GM15510 (cell line): ENCODE results near the gene KDM7A.

Experiments
- POLR2A ChIP-seq: IDR thresholded peaks from 3 replicates; pipeline ENCODE4 v1.6.1; 2011; ENCODE audit warnings: borderline replicate concordance; ENCODE audit not compliant: insufficient read length; ENCODE audit errors: extremely low read depth

Gene KDM7A

DNA sequence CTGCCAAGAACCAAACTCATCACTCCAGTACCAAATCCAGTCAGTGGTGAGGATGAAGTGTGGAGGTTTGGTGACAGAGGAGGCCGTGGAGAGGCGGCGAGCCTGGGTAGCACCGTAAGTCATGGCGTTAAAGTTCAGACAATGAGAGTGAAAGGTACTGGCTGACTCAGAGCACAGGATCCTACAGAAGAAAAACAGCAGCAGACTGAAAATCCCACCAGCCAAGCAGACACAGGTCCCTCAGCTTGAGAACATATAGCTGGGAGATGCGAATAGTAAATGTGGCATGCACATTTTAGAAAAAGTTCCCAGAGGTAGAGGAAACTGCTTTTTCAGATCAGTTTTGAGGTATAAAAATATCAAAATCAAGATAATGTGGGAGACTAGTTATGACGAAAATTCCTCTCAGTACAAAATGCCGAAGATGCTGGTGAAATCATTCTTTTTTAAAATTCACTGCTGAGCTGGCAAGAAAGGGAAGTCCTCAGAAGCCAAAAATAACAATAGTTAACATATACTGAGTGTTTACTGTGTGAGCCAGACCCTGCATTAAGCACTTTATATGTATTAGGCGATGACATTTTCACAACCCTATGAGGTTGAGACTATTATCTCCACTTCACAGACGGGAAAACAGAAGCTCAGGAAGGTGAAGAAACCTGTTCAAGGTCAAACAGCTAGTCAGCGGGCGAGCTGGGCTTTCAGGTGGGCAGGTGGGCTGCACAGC, 135.0 kb downstream of the KDM7A start:
- no peak for TF ChIP-seq POLR2A

DNA sequence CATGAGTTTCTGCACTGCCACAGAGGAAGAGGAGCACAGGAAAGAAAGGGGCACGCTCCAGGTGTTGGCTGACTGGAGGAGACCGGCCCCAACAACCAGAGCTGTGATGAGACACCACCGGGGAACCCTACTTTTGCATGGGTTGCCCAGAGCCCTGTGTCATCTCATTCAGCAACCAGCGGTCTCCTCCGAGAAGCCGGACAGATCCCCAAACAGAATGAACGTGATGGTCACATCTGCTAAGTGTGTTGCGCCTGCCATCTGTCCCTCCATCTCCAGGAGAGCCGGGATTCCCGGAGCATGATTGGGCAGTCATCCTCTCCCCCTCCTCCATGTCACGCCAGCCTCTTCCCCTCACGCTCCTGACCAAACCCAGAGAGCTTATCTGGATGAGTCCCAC, 136.9 kb downstream of the KDM7A start:
- no peak for TF ChIP-seq POLR2A

DNA sequence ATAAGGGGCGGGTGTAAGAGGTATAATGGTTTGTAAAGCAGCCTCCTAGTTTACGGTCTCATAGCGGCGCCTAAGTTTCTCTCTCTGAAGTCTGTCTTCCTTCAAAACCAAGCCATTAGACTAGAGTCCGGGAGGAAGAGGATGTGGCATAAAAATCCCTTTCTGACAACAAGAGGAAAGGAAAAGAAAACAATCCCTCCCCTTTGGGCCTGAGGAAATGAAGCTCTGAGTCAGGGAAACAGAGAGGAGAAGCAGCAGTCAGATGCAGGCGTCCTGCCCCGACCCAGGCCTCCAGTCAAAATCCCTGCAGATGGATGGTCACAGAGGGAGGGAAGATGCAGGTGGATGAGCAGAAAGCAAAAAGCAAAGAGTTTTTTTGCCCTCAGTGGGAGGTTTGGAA, 137.7 kb downstream of the KDM7A start:
- TF ChIP-seq POLR2A = no peak

DNA sequence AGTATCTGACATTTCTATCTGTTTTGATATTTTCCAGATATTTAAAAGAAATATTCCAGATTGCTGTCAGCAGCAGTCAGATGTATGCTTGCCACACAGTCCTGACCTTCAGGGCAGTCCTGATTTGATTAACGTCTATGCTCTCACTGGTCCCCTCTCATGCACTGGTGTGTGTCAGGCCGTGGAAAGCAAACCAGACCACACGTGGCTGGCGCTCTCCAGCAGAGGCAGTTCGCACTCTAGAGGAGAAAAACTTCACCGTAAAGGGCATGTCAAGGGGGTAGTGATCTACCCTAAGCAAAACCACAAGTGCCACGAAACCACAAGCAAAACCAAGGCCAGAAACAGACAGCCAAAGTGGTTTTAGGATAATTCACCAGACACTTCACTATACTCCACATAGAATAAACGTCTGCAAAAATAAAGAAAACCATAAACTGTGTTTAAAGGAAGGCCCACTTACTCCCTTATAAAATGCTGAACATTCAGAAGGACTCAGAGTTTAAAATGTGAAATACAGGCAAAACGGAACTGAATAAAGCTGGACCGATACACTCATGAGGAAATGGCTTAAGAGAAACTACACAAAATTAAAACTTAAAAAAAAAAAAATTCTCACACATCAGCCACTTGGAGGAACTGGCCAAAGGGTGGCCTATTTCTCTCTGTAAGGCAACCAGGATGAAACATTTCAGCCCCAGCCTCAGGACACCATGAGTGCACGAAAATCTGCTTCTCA, 140.4 kb downstream of the KDM7A start:
- TF ChIP-seq POLR2A = no peak

DNA sequence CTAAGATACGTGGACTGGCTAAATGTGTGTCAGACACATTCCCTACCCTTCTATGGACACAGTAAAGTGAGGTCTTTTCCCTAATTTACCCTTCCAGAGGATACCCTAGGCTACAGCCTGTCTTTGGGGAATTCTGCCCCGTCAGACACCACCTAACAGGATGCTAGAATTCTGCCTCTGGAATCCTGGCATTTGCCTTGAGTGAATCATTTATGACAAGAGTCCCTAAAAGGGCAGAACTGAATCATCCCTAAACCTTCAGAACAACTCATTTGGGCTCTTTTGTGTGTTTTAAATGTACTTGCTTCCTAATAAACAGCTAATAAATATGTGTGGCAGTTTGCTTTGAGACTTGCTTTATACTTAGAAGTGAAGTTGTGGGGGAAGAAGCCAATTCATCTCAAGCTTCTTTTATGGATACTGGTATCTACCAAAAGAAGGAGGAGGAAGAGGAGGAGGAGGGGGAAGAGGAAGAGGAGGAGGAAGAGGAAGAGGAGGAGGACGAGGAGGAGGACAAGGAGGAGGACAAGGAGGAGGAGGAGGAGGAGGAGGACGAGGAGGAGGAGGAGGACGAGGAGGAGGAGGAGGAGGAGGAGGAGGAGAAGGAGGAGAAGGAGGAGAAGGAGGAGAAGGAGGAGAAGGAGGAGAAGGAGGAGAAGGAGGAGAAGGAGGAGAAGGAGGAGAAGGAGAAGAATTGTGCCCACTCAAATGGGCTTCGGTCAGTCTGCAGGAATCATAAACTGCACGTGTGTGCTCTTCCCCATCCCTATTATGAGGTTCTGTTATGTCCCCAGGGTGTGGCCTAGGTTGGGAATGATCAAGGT, 141.2 kb downstream of the KDM7A start:
- TF ChIP-seq POLR2A = no peak
